ENCODE results near the gene DOCK10. TPM values are rescaled to one million over a fixed set of nuclear protein-coding genes. Genes with fewer than 3 reads are reported as not detected.

DOCK10 gene
- polyA plus RNA-seq, 1 donor (not counting 4 experiments of a cell fraction or from before 2014, with no cell fraction given) = 2.5 TPM

DNA sequence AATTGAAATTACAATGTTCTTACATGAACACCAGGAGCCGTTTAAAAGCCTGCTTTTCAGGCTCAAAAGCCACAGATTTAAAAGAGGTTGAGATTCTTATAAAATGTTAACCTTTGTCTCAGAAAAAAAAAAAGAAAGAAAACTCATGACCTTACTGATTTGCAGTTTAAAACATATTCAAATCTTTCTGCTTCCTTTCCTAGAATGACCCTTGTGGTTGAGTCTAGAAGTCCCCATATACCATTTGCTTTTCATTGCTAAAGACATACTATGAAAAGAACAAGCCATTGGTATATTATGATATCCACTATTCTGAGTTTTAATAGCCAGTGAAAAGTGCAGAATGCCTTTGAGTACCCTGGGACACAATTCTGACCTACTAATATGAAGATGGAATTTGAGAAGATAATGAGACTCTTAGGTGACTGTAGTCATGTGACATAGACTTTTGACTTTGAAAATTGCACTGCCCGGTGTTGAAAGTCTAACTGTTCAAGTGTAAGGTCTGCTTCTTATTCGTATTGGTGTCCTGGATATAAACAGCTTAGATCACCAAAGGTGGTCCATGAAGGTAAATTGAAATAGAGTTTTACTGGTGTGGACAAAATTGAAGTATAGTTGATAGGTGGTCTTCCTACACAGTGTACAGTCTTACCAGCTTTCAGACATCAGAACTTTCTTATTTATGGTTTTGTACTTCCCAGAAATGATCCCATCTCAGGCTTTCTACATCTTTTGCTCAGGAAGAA is 117.0 kb downstream of the DOCK10 start:
- DNase-seq (ENCODE audit: low read depth, low spot score) (no peak), FAIRE-seq (no peak)
- dilution Hi-C loops (cut with MboI; ENCODE audit: extremely low pct_ligation_motif_present, low sequenced_read_pairs) = no loop called here
- Histone ChIP-seq H3K79me2 (ENCODE audit: control insufficient read depth, insufficient read depth, low read length) (no peaks in the 10 kb centered on the region), H3K9me3 (ENCODE audit: control insufficient read depth, low read depth, low read length) (no peaks in the 10 kb centered on the region), H3K4me2 (ENCODE audit: control insufficient read depth, extremely low read depth, insufficient read depth, low read depth, low read length) (no peak overlapping the region), H3K27ac (ENCODE audit: control insufficient read depth, insufficient read depth, low read length) (no peak overlapping the region), H3K36me3 (ENCODE audit: control insufficient read depth in 2 of 2, extremely low read depth in 1 of 2, insufficient read depth in 2 of 2, low read length in 2 of 2) (no peaks in the 10 kb centered on the region), H3K9ac (ENCODE audit: control insufficient read depth, extremely low read depth, insufficient read depth, low read length) (no peak overlapping the region), H4K20me1 (ENCODE audit: control insufficient read depth, extremely low read depth, insufficient read depth, low read length) (no peaks in the 10 kb centered on the region), H3K9me1 (ENCODE audit: control insufficient read depth, extremely low read depth, insufficient read depth, low read length) (no peaks in the 10 kb centered on the region), H3K4me1 (ENCODE audit: control insufficient read depth, extremely low read depth, insufficient read depth, low read length) (no peaks in the 10 kb centered on the region), H3K27me3 (ENCODE audit: control insufficient read depth, extremely low read depth, insufficient read depth, low read length) (no peaks in the 10 kb centered on the region), H3K4me3 (ENCODE audit: control insufficient read depth in 2 of 3, extremely low read depth in 1 of 3, insufficient read depth in 2 of 3, low read depth in 1 of 3, low read length in 3 of 3) (no peak overlapping the region), H2AFZ (ENCODE audit: control insufficient read depth, low read length) (no peak overlapping the region)
- no peak for TF ChIP-seq EZH2 (IDR thresholded peaks at IDR 0.05; ENCODE audit: low read length)
- TF ChIP-seq CTCF (optimal IDR thresholded peaks at IDR 0.05 in 1 of 3, IDR thresholded peaks at IDR 0.05 in 1 of 3, conservative IDR thresholded peaks at IDR 0.05 in 1 of 3; ENCODE audit: extremely low read depth in 1 of 3, insufficient read depth in 2 of 3, low read length in 3 of 3) = no peak

GRCh38 chr2:224924631-224925030 is 117.6 kb downstream of the DOCK10 start:
- no peak overlapping the region for H3K27ac ChIP-seq (ENCODE audit: control insufficient read depth, insufficient read depth, low read length)
- H4K20me1 ChIP-seq (ENCODE audit: control insufficient read depth, extremely low read depth, insufficient read depth, low read length) = no peaks in the 10 kb centered on the region
- FAIRE-seq = no peak
- no peaks in the 10 kb centered on the region for H3K9me3 ChIP-seq (ENCODE audit: control insufficient read depth, low read depth, low read length)
- no peak overlapping the region for H3K9ac ChIP-seq (ENCODE audit: control insufficient read depth, extremely low read depth, insufficient read depth, low read length)
- no peaks in the 10 kb centered on the region for H3K27me3 ChIP-seq (ENCODE audit: control insufficient read depth, extremely low read depth, insufficient read depth, low read length)
- no peaks in the 10 kb centered on the region for H3K9me1 ChIP-seq (ENCODE audit: control insufficient read depth, extremely low read depth, insufficient read depth, low read length)
- no peak for DNase-seq (ENCODE audit: low read depth, low spot score)
- no peak for TF ChIP-seq CTCF (optimal IDR thresholded peaks at IDR 0.05 in 1 of 3, IDR thresholded peaks at IDR 0.05 in 1 of 3, conservative IDR thresholded peaks at IDR 0.05 in 1 of 3; ENCODE audit: extremely low read depth in 1 of 3, insufficient read depth in 2 of 3, low read length in 3 of 3)
- TF ChIP-seq EZH2 (IDR thresholded peaks at IDR 0.05; ENCODE audit: low read length) = no peak
- no peak overlapping the region for H3K4me2 ChIP-seq (ENCODE audit: control insufficient read depth, extremely low read depth, insufficient read depth, low read depth, low read length)
- H3K4me3 ChIP-seq (ENCODE audit: control insufficient read depth in 2 of 3, extremely low read depth in 1 of 3, insufficient read depth in 2 of 3, low read depth in 1 of 3, low read length in 3 of 3) = no peak overlapping the region
- no peaks in the 10 kb centered on the region for H3K4me1 ChIP-seq (ENCODE audit: control insufficient read depth, extremely low read depth, insufficient read depth, low read length)
- H3K36me3 ChIP-seq (ENCODE audit: control insufficient read depth in 2 of 2, extremely low read depth in 1 of 2, insufficient read depth in 2 of 2, low read length in 2 of 2) = no peaks in the 10 kb centered on the region
- no peak overlapping the region for H2AFZ ChIP-seq (ENCODE audit: control insufficient read depth, low read length)
- no peaks in the 10 kb centered on the region for H3K79me2 ChIP-seq (ENCODE audit: control insufficient read depth, insufficient read depth, low read length)
- dilution Hi-C loops (cut with MboI; ENCODE audit: extremely low pct_ligation_motif_present, low sequenced_read_pairs) = no loop called here
